Mucosa of stomach (tissue), 1 donor: ENCODE results near the gene PEX26.
"Not testable (repeated sequence)": the region's sequence is repeated elsewhere in the genome, so short reads cannot be mapped to it uniquely, and the experiment has no call there.

Source experiments
- H3K27me3 ChIP-seq: one replicate; pipeline ENCODE4 v1.7.0; 2013; ENCODE audit warnings: mild to moderate bottlenecking, low read length; ENCODE audit not compliant: control insufficient read depth, insufficient read depth
- H3K36me3 ChIP-seq: one replicate; pipeline ENCODE4 v1.7.0; 2013; ENCODE audit warnings: low read length; ENCODE audit not compliant: control insufficient read depth, insufficient read depth
- H3K4me1 ChIP-seq: one replicate; pipeline ENCODE4 v1.7.0; 2013; ENCODE audit warnings: mild to moderate bottlenecking, low read length; ENCODE audit not compliant: control insufficient read depth, insufficient read depth
- H3K4me3 ChIP-seq: one replicate; pipeline ENCODE4 v1.7.0; 2013; ENCODE audit warnings: low read length
- H3K9ac ChIP-seq: one replicate; pipeline ENCODE4 v1.7.0; 2013; ENCODE audit warnings: mild to moderate bottlenecking, low read length, moderate library complexity
- H3K9me3 ChIP-seq: one replicate; pipeline ENCODE4 v1.7.0; 2013; ENCODE audit warnings: mild to moderate bottlenecking, low read length, moderate library complexity; ENCODE audit not compliant: control insufficient read depth
- donor health status: Pancreatic carcinoma.

The PEX26 gene

DNA sequence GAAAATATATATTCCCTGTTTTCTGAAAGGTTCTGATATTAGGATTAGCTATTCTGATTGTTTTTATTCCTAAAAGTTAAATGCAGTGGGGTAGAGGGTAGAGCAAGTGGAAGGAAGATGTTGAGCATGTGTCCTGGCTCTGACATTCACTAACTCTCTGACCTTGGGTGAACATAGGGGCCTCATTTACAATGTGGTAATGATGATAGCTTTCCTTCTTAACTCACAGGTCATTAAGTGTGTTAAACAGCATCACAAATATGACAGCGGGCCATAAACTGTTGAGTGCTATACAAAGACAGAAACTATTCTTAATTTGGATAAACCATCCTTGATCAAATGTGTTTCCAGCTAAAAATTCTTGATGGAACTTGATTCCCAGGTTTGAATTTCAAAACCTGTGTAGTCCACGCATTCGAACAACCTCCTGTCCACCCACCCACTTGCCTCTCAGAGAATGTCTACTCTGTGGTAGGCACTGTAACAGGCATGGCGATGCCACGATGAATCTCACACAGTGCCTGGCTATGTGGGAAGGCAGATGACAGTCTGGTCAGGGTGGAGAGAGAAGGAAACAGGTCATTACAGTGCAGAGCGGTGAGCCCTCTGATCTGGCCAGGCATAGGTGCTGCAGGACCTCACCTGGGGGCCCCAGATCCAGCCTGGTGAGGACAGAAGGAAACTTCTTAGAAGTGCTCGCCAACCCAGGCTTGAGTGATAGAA is 19.3 kb upstream of the PEX26 start:
- no peak overlapping the region for H3K9ac ChIP-seq
- H3K27me3 ChIP-seq: no peaks in the 10 kb centered on the region
- H3K36me3 ChIP-seq: no peaks in the 10 kb centered on the region
- no peak overlapping the region for H3K4me3 ChIP-seq
- no peaks in the 10 kb centered on the region for H3K9me3 ChIP-seq
- H3K4me1 ChIP-seq: peaks cover 46% of the 10 kb centered on the region

DNA sequence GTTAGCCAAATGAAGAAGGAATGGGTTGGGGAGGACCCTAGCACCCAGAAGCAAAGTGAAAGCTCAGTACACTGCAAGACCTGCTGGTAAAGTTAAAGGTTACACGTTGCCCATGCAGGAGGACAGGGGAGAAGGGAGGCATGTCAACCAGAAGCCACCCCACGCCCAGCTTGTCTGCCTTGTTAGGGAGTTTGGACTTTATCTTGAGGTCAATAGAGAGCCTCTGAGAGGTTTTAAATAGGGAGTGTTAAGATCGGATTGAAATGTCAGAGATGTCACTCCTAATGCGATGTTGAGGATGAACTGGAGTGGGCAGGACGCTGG is 18.7 kb upstream of the PEX26 start:
- H3K9me3 ChIP-seq: no peaks in the 10 kb centered on the region
- H3K36me3 ChIP-seq: no peaks in the 10 kb centered on the region
- H3K4me3 ChIP-seq: no peak overlapping the region
- no peak overlapping the region for H3K9ac ChIP-seq
- peaks cover 46% of the 10 kb centered on the region for H3K4me1 ChIP-seq
- no peaks in the 10 kb centered on the region for H3K27me3 ChIP-seq

DNA sequence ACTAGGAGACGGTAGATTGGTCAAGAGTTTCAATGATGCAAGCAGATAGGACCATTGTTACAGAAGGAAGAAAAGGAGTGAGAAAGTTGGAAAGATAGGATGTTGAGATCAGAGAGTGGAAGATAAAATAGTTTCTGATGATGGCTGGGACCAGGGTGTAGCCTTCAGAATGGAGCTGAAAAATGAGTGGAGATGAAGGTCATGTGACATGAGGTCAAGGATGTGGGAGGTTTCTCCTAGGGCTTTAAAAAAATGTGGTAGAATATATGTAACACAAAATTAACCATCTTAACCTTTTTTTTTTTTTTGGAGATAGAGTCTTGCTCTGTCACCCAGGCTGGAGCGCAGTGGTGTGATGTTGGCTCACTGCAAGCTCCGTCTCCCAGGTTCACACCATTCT is 18.3 kb upstream of the PEX26 start:
- Histone ChIP-seq H3K4me3 (no peak overlapping the region), H3K4me1 (peaks cover 46% of the 10 kb centered on the region), H3K27me3 (no peaks in the 10 kb centered on the region), H3K9me3 (no peaks in the 10 kb centered on the region), H3K36me3 (no peaks in the 10 kb centered on the region), H3K9ac (no peak overlapping the region)

DNA sequence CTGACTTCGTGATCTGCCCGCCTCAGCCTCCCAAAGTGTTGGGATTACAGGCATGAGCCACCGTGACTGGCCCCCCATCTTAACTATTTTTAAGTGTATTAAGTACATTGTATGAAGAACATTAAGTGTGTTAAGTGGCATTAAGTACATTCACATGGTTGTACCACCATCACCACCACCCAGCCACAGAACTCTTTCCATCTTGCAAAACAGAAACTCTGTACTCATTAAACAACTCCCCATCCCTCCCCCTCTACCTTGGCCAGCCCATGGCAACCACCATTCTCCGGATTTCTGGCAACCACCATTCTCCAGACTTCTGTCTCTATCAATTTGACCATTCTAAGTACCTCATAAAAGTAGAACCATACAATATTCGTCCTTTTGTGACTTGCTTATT is 17.8 kb upstream of the PEX26 start:
- no peak overlapping the region for H3K4me3 ChIP-seq

DNA sequence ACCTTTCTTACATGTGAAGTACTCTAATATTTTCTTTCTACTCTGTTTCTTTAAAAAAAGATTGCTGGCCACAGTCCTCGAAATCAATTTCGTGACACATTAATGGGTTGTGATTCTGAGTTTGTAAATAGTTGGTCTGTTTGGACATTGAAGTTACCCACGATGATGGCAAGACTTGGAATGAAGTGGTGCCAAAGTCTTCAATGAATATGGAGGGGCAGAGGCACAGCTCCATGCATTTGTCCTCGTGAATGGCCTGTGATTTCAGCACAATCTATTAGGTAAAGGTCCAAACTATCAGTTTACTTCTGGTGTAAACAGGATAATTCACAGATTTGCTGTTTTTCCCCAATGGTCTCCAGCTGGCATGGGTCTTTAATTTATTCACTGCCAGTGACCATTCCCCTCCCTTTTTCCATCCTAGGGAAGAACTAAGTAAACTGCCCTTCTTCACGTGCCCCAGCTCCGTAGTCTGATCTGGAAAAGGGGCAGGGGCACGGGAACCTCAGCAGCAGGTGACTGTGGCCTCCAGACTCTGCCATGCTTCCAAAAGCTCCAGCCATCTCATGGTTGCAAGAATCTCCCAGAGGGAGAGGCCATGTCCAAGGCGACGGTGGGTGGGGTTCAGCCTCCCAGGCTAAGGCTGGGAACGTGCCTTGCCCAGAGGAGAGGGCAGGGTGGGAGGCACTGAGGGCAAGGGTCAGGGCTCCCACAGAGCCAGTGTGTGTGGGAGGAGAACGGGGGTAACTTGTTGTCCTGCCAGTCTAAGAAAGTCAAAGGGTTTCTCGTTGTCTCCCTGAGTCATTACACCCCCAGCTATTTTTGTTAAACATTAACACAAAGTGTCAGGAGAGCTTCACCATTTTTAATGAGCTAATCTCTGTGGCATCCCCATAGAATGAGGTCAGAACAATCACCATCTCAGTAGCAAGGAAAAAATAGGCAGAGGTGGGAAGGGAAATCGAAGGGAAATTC is 16.9 kb upstream of the PEX26 start:
- Histone ChIP-seq H3K4me3 (no peak overlapping the region), H3K4me1 (peaks cover 41% of the 10 kb centered on the region), H3K36me3 (no peaks in the 10 kb centered on the region), H3K27me3 (no peaks in the 10 kb centered on the region), H3K9me3 (no peaks in the 10 kb centered on the region), H3K9ac (no peak overlapping the region)

More for the DNA sequence above, 17.8 kb upstream of the PEX26 start:
- H3K36me3 ChIP-seq: no peaks in the 10 kb centered on the region
- peaks cover 46% of the 10 kb centered on the region for H3K4me1 ChIP-seq
- no peaks in the 10 kb centered on the region for H3K27me3 ChIP-seq
- no peaks in the 10 kb centered on the region for H3K9me3 ChIP-seq
- no peak overlapping the region for H3K9ac ChIP-seq

DNA sequence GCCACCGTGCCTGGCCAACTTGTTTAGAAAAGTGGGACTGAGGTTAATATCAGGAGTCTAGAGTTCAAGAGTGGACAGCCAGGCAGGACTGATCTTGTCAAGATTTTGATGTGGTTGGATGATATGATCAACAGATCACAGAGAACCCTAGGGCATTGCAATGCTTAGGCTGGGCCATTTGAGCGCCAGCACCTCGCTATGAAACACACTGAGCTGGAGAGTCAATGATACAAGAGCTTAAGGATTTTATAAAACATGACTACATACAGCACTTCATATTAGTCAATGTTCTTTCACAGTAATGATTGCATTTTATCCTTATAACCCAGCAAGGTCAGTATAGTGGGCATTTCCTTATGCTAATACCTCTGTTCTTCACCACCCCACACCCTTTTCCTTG is 15.4 kb upstream of the PEX26 start:
- H3K36me3 ChIP-seq: no peaks in the 10 kb centered on the region
- no peak overlapping the region for H3K9ac ChIP-seq
- H3K4me1 ChIP-seq: peaks cover 26% of the 10 kb centered on the region
- no peaks in the 10 kb centered on the region for H3K27me3 ChIP-seq
- no peaks in the 10 kb centered on the region for H3K9me3 ChIP-seq
- no peak overlapping the region for H3K4me3 ChIP-seq

DNA sequence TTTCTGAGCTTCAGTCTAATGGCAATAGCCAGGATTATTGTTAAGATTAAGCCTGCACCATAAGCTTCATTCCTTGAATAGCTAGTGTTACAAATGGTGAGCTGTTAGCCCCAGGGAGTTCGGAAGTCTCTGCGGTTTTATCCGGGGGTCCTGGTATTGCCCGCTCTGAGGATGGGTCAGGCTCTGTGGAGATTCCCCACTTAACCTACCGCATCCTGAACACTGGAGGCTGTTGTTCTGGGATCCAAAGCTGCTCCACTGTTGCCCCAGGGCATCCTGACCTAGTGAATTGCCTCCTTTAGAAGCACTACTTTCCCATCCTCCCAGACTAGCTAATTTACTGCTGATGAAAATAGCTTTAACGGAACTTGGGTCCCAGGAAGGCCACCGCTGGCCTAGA is 14.5 kb upstream of the PEX26 start:
- H3K4me3 ChIP-seq: no peak overlapping the region
- no peaks in the 10 kb centered on the region for H3K9me3 ChIP-seq
- no peaks in the 10 kb centered on the region for H3K27me3 ChIP-seq
- H3K4me1 ChIP-seq: peaks cover 20% of the 10 kb centered on the region
- no peaks in the 10 kb centered on the region for H3K36me3 ChIP-seq
- no peak overlapping the region for H3K9ac ChIP-seq

DNA sequence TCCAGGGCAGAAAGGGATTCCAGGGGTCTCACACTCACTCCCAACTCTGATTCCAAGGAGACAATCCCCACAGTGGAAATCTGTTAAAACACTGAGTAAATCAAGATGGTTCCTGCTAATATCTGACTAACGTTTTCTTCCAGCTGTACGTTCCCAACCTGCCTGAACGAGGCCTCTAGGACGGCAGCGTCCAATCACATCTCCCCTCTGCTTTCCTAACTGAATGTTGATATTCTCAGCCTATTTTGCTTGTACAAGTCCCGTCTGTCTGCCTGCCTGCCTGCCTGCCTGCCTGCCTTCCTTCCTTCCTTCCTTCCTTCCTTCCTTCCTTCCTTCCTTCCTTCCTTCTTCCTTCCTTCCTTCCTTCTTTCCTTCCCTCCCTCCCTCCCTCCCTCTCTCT is 14.1 kb upstream of the PEX26 start:
- not testable (repeated sequence) for H3K9ac ChIP-seq, H3K9me3 ChIP-seq, H3K27me3 ChIP-seq, H3K36me3 ChIP-seq, H3K4me3 ChIP-seq
- H3K4me1 ChIP-seq: peaks cover 20% of the 10 kb centered on the region

DNA sequence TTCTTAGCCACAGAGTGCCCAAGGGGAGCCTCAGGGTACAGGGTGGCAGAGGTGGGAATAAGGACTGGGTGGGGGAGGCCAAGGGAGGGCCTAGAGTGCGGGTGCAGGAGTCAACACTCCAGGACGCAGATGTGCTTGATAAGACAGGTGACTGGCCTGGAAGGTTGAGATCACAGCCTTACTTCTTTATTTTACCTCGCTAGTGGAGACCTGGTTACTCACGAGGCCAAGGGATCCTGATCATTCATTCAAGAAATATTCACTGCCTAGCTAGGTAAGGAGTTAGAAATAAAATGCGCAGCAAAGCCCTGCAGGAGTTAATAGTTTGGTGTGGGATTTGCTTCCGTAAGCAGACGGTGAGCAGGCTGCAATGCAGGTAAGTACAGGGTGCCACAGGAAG is 13.2 kb upstream of the PEX26 start:
- no peaks in the 10 kb centered on the region for H3K36me3 ChIP-seq

DNA sequence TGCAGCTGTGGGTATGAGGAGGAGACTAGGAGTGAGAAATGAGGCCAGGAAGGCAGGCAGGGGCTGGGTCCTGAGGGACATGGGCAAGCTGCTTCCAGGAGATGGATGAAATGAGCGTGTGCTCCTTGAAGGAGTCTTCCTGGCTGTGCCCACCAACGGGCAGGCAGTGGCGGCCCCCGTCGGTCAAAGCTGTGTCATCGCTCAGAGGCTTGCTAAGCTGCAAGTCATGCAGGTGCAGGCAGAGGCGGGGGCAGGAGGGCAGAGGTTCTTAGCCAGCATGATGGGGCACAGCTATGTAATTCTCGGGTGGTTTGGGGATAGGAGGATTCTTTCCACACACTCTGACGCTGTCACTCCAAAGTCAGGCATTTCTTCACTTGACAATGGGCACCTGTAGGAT is 12.5 kb upstream of the PEX26 start:
- Histone ChIP-seq H3K4me1 (peaks cover 20% of the 10 kb centered on the region), H3K9ac (no peak overlapping the region), H3K4me3 (no peak overlapping the region), H3K27me3 (no peaks in the 10 kb centered on the region), H3K36me3 (no peaks in the 10 kb centered on the region), H3K9me3 (no peaks in the 10 kb centered on the region)

More for the DNA sequence above, 13.2 kb upstream of the PEX26 start:
- Histone ChIP-seq H3K4me1 (peaks cover 20% of the 10 kb centered on the region), H3K4me3 (no peak overlapping the region), H3K9me3 (no peaks in the 10 kb centered on the region), H3K9ac (no peak overlapping the region), H3K27me3 (no peaks in the 10 kb centered on the region)

DNA sequence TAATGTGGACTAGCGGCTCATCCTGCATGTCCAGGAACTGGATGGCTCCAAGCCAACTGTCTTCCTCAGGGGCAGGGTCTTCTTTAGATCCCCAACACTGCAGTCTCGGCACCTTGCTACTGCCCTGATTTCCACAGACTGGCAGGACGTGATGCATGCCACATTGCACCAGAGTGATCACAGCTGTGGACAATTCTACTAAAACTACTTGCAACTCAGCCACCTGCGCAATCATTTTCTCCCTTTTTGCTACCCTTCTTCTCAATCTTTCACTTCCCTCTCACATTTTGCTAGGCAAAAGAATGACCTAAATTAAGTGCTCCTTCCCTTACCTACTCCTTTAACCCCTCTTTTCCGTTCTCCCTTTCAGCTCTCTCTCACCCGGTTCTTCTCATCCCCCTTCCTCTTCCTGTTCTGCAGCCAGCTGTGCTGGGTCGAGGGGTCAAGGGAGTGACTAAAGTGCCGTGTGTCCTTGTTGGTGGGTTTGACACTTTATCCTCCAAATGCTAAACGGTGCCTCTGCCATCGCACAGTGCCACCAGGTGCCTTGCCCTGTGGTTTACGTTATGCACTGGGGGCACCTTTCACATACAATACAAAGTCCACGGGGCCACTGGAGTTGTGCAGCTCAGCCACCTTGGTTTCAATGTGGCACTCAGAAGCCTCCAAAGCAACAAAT is 11.5 kb upstream of the PEX26 start:
- no peaks in the 10 kb centered on the region for H3K36me3 ChIP-seq
- H3K27me3 ChIP-seq: no peaks in the 10 kb centered on the region
- no peak overlapping the region for H3K9ac ChIP-seq
- H3K9me3 ChIP-seq: no peaks in the 10 kb centered on the region
- no peak overlapping the region for H3K4me3 ChIP-seq
- H3K4me1 ChIP-seq: peaks cover 12% of the 10 kb centered on the region

DNA sequence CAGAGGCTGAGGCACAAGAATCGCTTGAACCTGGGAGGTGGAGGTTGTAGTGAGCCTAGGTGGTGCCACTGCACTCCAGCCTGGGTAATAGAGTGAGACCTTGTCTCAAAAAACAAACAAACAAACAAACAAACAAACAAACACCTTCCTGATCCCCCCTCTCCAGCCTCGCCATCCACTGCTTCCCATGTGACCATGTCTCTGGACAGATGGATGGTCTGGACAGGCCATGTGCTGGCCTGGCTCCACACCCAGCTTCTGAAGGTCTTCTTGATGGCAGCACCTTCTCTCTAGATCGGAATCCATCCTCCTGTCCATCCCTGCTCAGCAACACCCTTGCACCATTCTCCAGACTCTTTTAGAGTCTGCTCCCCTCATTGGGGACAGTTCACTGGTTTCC is 10.7 kb upstream of the PEX26 start:
- Histone ChIP-seq H3K27me3 (no peaks in the 10 kb centered on the region), H3K9ac (no peak overlapping the region), H3K36me3 (no peaks in the 10 kb centered on the region), H3K4me3 (no peak overlapping the region), H3K9me3 (no peaks in the 10 kb centered on the region), H3K4me1 (peaks cover 8% of the 10 kb centered on the region)
